Measurements from ENCODE around the gene TMEM196. TPM values are rescaled to one million over a fixed set of nuclear protein-coding genes. Genes with fewer than 3 reads are reported as not detected.

Gene TMEM196
- total RNA-seq, 1 experiment from 2014 or later, result not detected

DNA sequence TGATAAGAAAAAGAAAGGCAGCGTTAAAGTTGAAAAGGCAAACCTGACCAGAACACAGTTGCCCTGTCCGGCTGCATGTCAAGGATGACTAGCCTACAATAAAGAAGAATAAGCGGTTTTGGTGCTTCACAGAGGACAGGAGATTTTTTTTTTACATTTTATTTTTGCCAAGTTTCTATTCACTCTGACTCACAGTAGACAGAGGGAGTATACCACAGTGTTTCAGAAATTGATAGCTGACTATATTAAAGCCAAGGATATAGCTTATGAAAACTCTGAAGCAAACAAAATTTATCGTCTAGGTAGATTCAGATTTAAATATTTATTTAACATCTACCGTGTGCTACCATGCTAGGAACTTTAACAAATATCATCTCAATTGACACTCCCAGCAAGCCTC is 47.6 kb downstream of the TMEM196 start:
- no peak overlapping the region for H2AK5ac ChIP-seq (ENCODE audit: insufficient read length, low read length)
- no peak overlapping the region for H2BK15ac ChIP-seq (ENCODE audit: low read depth, low read length)
- H2AFZ ChIP-seq (ENCODE audit: low read length), result no peak overlapping the region
- Mint-ChIP-seq H3K36me3 (ENCODE audit: insufficient read depth in 1 of 3, low read depth in 3 of 3) (no peaks in the 10 kb centered on the region), H3K27me3 (ENCODE audit: low read depth) (peaks cover 3% of the 10 kb centered on the region; the same call in 1 of the 2 replicates), H3K4me1 (peaks cover 2 to 4% of the 10 kb centered on the region in 2 experiments; a peak in 3 of 4 replicates), H3K9me3 (no peaks in the 10 kb centered on the region; a peak in 1 of 5 replicates), H3K27ac (no peak overlapping the region), H3K4me3 (no peak overlapping the region)
- no CpG with 5 or more reads among the region's 5 CpGs for WGBS (ENCODE audit: extremely low coverage, insufficient read length, low lambda C conversion rate)
- no peak overlapping the region for H3K18ac ChIP-seq (ENCODE audit: insufficient read length, low read depth, low read length)
- no peak overlapping the region for H3K4ac ChIP-seq (ENCODE audit: low read depth, low read length)
- H4K91ac ChIP-seq (ENCODE audit: insufficient read length, low read depth, low read length), result no peak overlapping the region
- no peaks in the 10 kb centered on the region for H3K79me2 ChIP-seq (ENCODE audit: insufficient read depth, low read length)
- no peak overlapping the region for H2BK120ac ChIP-seq (ENCODE audit: low read depth, low read length, poor library complexity, severe bottlenecking)
- no peaks in the 10 kb centered on the region for H3K4me1 ChIP-seq (ENCODE audit: insufficient read depth, low read length)
- no peak overlapping the region for H3K23ac ChIP-seq (ENCODE audit: insufficient read length, low read depth, low read length)
- no peaks in the 10 kb centered on the region for H3K27me3 ChIP-seq (ENCODE audit: insufficient read depth, low read length)
- no peak overlapping the region for H2BK12ac ChIP-seq (ENCODE audit: insufficient read length, low read depth, low read length)
- H3K4me2 ChIP-seq (ENCODE audit: insufficient read depth, insufficient read length, low read length), result no peak overlapping the region
- H3K14ac ChIP-seq (ENCODE audit: insufficient read depth, low read length), result no peak overlapping the region
- no peak overlapping the region for H2BK20ac ChIP-seq (ENCODE audit: low read depth, low read length, poor library complexity, severe bottlenecking)
- H3K56ac ChIP-seq (ENCODE audit: insufficient read length, low read depth, low read length), result no peak overlapping the region
- no peak overlapping the region for H3K9ac ChIP-seq (ENCODE audit: extremely low read depth, insufficient read length, low read length)
- no peak overlapping the region for H4K8ac ChIP-seq (replicated peaks; ENCODE audit: insufficient read length, low read depth, low read length)
- TF ChIP-seq, protein P1, sequence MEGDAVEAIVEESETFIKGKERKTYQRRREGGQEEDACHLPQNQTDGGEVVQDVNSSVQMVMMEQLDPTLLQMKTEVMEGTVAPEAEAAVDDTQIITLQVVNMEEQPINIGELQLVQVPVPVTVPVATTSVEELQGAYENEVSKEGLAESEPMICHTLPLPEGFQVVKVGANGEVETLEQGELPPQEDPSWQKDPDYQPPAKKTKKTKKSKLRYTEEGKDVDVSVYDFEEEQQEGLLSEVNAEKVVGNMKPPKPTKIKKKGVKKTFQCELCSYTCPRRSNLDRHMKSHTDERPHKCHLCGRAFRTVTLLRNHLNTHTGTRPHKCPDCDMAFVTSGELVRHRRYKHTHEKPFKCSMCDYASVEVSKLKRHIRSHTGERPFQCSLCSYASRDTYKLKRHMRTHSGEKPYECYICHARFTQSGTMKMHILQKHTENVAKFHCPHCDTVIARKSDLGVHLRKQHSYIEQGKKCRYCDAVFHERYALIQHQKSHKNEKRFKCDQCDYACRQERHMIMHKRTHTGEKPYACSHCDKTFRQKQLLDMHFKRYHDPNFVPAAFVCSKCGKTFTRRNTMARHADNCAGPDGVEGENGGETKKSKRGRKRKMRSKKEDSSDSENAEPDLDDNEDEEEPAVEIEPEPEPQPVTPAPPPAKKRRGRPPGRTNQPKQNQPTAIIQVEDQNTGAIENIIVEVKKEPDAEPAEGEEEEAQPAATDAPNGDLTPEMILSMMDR (conservative IDR thresholded peaks at IDR 0.05), result no peak
- H3K27ac ChIP-seq (ENCODE audit: insufficient read length, low read depth, low read length), result no peak overlapping the region
- no peak overlapping the region for H3T11ph ChIP-seq (ENCODE audit: low read length)
- H3K23me2 ChIP-seq (ENCODE audit: insufficient read length, low read depth, low read length, poor library complexity, severe bottlenecking), result no peaks in the 10 kb centered on the region
- no peaks in the 10 kb centered on the region for H4K20me1 ChIP-seq (ENCODE audit: control insufficient read depth, insufficient read depth, insufficient read length)
- H3K9me3 ChIP-seq (ENCODE audit: control insufficient read depth, low read depth, low read length), result no peaks in the 10 kb centered on the region
- no peak overlapping the region for H4K5ac ChIP-seq (ENCODE audit: insufficient read length, low read depth, low read length)
- no peak overlapping the region for H2BK5ac ChIP-seq (ENCODE audit: insufficient read length, low read length)
- H3K79me1 ChIP-seq (ENCODE audit: insufficient read depth, low read depth, low read length, poor library complexity, severe bottlenecking), result no peaks in the 10 kb centered on the region
- DNase-seq, result no peak

Measured in H9 (cell line).